HG02610 (cell line): ENCODE data around the gene TRIM72.
A peak's percentile ranks its signal among the peaks of the same experiment; 100 is the strongest.
"Not testable (repeated sequence)": the region's sequence is repeated elsewhere in the genome, so short reads cannot be mapped to it uniquely, and the experiment has no call there.

Source experiments
- ATAC-seq: cut with Tn5 transposase; IDR thresholded peaks from one replicate; pipeline ENCODE4 v1.9.1; 2021; ENCODE audit warnings: mild to moderate bottlenecking, moderate library complexity; ENCODE audit not compliant: unreplicated experiment

TRIM72 gene

GRCh38 chr16:31190818-31191444 lies 23.0 kb upstream of the TRIM72 start:
- no peak for ATAC-seq

DNA sequence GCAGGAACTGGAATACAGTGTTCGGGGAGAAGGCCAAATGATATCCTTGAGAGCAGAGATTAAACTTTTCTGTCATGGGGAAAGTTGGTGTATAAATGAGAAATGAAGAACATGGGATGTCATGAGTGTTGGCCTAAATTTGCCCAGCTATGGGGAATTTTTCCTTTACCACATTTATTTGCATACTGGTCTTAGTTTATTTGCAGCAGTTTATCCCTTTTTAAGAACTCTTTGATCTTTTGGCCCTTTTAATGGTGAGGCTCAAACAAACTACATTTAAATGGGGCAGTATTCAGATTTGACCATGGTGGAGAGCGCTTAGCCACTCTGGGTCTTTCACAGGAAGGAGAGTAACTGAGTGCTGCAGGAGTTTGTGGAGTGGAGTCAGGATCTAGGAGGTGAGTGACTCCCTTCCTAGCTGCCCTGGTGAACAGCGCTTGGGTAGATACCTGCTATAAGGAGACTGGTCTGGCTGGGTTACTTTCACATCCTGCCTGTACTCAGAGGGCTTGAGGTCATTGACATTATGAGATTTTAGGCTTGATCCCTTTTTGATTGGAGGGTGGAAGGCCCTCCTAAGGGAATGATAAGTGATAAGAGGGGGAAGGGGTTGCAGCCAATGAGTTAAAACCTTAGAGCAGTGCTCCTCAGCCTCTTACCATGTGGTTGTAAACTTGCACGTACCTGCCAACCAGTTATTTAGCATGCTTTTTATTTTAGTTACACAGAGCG lies 22.1 kb upstream of the TRIM72 start:
- no peak for ATAC-seq

- ATAC-seq: no peak
Observed at GRCh38 chr16:31192856-31193642, 20.9 kb upstream of the TRIM72 start.

- ATAC-seq: no peak
Observed at GRCh38 chr16:31193874-31194273, 20.0 kb upstream of the TRIM72 start.

DNA sequence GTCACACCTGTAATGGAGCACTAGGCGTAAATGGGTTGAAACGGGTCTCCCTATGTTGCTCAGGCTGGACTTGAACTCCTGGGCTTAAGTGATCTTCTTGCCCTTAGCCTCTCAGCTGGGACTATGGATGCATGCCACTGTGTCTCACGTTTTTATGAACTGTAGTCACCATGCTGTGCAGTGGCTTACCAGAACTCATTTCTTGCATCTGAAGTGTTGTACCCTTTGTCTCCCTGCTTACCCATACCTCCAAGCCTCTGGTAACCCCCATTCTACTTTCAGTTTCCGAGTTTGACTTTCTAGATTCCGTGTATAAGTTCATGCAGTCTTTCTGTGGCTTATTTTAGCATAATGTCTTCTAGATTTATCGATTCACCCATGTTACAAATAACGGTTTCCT lies 19.0 kb upstream of the TRIM72 start:
- peak; percentile 59 for ATAC-seq

- not testable (repeated sequence) for ATAC-seq
Observed at GRCh38 chr16:31195861-31196260, 18.1 kb upstream of the TRIM72 start.

- no peak for ATAC-seq
Observed at GRCh38 chr16:31196324-31197088, 17.4 kb upstream of the TRIM72 start.

- ATAC-seq: no peak
Observed at GRCh38 chr16:31198207-31198882, 15.6 kb upstream of the TRIM72 start.

DNA sequence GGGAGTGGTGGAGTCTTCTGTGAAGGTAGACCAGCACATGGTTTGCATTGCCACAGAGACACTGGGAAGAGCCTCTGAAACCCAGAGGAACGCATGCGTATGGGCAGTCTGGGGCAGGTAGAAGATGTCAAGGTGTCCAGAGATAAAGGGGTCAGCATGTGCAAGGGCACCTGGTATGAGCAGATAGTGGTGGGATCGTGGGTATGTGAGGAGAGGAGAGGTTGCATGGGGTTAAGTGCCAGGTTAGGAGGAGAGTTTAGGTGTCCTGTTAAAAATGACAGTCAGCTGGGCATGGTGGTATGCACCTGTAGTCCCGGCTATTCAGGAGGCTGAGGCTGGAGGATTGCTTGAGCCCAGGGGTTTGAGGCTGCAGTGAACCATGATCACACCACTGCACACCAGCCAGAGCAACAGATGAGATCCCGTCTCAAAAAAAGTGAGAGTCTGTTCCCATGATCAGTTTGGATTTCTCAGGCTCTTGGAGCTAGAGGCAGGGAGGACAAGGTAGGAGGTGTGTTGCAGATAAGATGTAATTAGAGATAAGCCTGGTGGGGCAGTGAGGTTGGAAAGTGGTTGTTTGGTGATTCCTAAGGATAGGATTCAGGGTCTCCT lies 14.4 kb upstream of the TRIM72 start:
- ATAC-seq: no peak

GRCh38 chr16:31200111-31200510 lies 13.8 kb upstream of the TRIM72 start:
- ATAC-seq: not testable (repeated sequence)

DNA sequence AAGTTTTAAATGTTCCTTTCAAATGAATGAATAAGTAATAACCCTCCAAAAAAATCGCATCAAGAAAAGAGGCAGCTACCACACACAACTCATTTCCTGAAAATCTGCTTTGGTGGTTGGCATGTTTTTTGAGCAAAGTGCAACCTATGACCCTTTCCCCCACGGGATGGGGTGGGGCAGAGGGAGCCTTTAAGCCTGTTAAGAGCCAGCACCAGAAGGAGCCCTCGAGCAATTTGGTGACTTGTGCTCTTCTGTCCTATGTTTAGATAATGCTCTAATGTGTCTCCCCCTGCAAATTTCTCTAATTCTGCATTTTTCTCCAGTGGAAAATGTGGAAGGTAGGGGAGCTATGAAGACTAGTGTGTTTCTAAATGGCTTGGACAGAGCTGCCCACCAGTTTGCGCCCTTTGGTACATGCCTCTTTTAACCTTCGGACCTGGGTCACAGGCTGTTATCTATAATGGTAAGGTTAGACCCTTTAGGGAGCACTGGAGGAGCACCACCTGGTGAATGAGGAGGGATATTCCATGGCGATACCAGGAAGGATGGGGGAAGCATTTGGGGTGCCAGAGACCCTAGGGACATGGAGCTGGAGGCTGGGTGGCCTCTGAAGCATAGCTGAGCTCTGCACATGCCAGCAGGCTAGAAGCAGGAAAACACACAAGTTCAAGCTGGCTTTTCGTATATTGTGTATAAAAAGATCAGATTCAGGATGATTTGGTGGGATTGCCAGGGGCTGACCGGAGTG lies 12.9 kb upstream of the TRIM72 start:
- ATAC-seq: no peak

- peak; percentile 44 for ATAC-seq
Observed at GRCh38 chr16:31201582-31202413, 12.1 kb upstream of the TRIM72 start.

GRCh38 chr16:31202414-31203375 lies 11.2 kb upstream of the TRIM72 start, which contains the start of gene PYCARD:
Gene PYCARD (minus strand): TSS chr16:31202760. CDS start chr16:31202690, 70 bp downstream.
- peak; percentile 33 for ATAC-seq

- no peak for ATAC-seq
Observed at GRCh38 chr16:31204871-31205666, 8.8 kb upstream of the TRIM72 start.

DNA sequence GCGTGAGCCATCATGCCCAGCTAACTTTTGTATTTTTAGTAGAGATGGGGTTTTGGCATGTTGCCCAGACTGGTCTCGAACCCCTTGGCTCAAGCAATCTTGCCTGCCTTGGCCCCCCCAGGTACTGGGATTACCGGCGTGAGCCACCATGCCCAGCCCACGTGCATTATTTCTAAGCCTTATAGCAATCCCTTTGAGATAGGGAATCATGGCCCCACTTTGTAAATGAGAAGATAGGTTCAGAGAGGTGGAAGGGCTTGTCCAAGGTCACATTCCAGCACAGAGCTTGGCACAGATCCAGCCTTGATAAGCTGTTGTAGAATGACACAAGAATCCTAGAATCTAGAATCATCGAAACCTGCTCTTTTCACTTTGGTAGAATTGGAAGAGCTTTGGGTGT lies 7.1 kb upstream of the TRIM72 start:
- no peak for ATAC-seq

DNA sequence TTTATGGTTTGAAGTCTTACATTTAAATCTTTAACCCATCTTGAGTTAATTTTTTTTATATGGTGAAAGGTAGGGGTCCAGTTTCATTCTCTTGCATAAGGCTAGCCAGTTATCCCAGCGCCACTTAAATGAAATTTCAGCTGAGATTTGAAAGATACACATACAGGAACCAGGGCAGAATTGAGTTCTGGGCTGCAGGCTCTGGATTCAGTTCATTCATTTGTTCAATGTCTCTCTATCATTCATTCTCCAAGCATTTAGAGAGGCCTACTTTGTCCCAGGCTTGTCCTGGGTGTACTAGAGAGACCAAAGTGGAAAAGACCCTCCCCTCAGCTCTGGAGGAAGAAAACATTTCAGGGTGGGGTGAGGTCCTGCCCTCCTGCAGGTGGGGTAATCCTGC lies 577 bp upstream of the TRIM72 start:
- ATAC-seq: no peak
